ENCODE results near the gene RFTN1. TPM values are rescaled to one million over a fixed set of nuclear protein-coding genes. Genes with fewer than 3 reads are reported as not detected.

Gene RFTN1
- total RNA-seq, 1 donor from 2014 or later = 21.2 TPM

- DNase-seq (ENCODE audit: low spot score) = no peak
Measured at GRCh38 chr3:16361087-16361486, 152.4 kb downstream of the RFTN1 start.

DNA sequence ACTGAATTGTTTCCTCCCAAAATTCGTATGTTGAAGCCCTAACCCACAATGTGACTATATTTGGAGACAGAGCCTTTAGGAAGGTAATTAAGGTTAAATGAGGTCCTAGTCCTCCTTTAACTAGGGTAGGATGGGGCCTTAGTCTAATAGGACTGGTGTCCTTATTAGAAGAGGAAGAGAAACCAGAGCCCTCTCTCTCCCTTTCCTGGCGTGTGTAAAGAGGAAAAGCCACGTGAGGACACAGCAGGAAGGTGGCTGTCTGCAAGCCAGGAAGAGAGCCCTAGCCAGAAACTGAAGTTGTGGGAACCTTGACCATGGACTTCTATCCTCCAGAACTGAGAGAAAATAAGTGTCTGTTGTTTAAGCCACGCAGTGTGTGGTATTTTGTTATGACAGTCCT is 154.2 kb downstream of the RFTN1 start:
- no peak for DNase-seq (ENCODE audit: low spot score)

DNA sequence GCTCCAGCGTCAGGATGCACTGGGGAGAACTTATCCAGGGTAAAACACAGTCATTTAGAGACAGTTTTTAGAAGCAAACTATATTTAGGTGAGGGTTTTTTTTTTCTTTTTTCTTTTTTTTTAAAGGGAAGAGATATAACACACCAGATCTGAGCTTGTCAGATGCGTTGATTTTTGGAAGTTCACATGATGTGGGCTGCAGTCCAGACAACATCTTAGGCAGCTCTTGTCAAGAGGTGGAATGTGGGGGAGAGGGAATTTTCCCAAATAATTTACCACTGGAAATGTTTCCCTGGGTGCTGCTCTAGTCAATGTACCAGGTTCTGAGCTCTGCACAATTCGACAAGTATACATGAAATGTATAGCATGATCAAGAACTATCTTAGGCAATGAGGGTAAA is 155.2 kb downstream of the RFTN1 start:
- DNase-seq (ENCODE audit: low spot score) = no peak

GRCh38 chr3:16357186-16358121 is 156.0 kb downstream of the RFTN1 start:
- no peak for DNase-seq (ENCODE audit: low spot score)

DNA sequence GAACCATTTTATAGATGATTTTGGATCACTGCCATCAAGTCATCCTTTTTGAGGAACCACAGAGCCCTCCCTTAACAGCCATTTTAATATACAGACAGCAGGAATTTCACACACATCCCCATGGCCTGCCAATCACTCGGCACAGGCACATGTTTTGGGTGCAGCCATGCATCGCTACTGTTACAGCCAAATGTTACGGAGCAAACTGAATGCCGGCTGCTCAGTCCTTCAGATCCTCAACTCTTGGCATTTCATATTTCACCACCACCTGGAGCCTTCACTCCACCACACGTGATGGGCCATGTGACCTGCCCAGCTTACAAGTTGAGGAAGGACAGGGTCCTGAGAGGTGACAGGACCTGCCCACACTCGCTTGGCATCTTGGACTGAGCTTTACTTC is 157.7 kb downstream of the RFTN1 start:
- no peak for DNase-seq (ENCODE audit: low spot score)

DNA sequence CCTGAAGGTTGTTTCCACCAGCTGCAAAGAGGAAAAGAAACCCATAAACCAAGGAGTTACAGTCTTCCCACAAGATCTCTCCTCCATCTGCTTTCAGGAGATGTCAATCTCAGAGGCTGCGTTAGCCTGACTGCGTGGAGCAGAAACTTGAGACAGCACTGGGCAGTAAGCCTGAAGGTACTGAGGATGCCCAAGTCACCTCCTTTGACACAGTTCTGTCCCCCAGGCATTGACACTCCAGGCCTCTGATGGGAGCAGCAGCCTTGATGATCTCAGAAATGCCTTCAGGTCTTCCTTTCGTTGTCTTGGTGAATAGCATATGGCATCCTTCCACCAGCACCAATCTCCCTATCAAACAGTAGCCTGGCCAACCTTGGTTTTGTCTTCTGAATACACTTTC is 159.2 kb downstream of the RFTN1 start:
- no peak for DNase-seq (ENCODE audit: low spot score)

DNA sequence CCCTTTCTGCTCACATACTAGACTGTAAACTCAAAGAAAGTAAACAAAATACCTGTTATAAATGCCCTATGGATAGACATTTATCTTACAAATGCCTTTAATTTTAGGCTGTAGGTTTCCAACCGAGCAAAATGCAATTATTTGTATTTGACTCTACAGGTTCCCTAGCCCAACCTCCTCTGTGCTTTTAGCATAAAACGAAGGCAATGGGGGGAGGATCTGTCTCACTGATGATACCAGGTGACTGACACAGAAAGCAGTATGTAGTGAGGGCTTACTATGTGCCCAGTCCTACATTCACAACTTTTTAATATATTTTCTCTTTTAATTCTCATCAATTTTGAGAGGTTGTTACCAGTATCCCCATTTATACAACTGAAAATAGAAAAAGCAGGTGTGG is 161.1 kb downstream of the RFTN1 start:
- DNase-seq (ENCODE audit: low spot score) = no peak

GRCh38 chr3:16350597-16351318 is 162.7 kb downstream of the RFTN1 start:
- no peak for DNase-seq (ENCODE audit: low spot score)

GRCh38 chr3:16349986-16350596 is 163.4 kb downstream of the RFTN1 start:
- peak; percentile 64 for DNase-seq (ENCODE audit: low spot score)

DNA sequence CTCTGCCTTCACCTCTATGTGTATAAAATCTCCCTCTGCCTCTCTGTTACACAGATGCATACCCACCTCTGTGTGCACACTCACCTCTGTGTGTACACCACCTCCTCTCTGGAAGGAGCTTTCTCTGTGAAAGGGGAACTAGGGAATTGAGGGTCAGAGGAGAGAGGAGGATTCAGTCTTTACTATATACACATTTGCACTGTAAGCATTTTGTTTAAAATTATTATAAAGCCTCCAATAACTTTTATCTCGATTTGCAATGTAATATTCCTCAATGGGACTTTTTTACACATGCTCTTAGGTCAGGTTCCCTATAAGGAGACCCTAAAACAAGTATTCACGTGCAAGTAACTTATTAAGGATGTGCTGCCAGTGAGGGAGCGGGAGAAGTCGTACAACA is 166.0 kb downstream of the RFTN1 start:
- no peak for DNase-seq (ENCODE audit: low spot score)

DNA sequence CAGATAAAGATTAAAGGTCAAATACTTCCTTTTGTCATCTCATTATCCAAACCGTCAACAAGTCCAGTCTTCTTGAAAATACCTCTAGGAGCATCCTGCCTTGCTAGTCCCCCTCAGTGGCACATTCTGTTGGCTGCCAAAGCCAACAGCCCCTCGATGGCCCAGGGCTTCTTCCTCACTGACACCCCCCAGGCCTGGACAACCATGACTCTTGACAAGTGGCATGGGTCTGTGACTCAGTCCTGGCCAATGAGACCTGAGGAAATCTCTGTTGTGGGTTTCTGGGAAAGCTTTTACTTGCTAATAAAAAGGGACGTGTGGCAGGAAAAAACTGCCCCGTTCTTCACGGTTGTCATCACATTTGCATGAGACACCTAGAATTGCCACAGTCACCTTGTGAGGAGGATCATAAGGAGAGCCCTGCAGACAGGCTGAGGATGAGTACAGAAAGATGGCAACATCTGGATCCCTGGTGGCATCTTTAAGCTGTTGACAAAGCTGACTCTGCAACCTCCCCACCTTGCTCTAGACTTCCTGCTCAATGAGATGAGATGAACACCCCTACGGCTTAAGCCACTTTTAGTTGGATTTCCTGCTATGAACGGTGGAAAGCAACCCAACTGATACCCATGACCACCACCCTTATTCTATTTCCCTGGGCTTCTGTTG is 167.0 kb downstream of the RFTN1 start:
- no peak for DNase-seq (ENCODE audit: low spot score)

DNA sequence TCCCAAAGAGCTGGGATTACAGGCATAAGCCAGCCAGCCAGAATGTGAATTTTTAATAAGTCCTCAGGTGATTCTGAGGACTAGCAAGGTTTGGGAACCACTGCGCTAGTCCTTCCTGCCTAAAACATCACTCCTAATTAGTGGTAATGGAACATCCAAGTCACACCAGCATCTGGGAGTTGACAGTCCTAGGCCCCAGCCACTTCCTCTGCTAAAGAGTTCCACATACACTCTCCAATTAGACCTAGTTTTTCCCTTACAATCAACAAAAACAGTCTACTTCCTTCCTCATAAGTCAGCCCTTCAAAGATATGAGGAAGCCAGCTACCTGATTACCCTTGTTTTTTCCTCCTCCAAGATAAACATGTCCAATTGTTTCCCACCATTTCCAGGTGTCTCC is 170.4 kb downstream of the RFTN1 start:
- no peak for DNase-seq (ENCODE audit: low spot score)

DNA sequence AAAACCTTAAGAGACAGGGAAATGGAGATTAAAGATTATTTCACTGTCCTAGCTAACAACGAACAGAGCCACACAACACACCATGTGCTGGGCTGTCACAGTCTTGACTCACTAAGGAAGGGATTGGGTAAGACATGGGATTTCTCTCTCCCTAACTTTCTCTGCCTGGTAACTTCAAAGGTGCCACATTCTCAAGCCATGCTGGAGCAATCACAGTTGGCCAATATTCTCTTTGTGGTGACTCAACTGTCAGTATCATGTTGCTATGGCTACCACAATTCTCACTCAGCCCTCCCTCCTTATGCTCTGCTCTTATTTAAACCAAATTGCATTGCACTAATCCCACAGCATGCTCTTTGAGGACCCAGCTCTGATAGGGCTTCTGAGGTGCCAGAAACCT is 174.5 kb downstream of the RFTN1 start:
- no peak for DNase-seq (ENCODE audit: low spot score)

- DNase-seq (ENCODE audit: low spot score) = no peak
Measured at GRCh38 chr3:16337856-16338540, 175.5 kb downstream of the RFTN1 start.

- no peak for DNase-seq (ENCODE audit: low spot score)
Measured at GRCh38 chr3:16336825-16337224, 176.7 kb downstream of the RFTN1 start.

- DNase-seq (ENCODE audit: low spot score) = no peak
Measured at GRCh38 chr3:16335772-16336645, 177.5 kb downstream of the RFTN1 start.

GRCh38 chr3:16335333-16335732 is 178.2 kb downstream of the RFTN1 start:
- DNase-seq (ENCODE audit: low spot score) = no peak

DNA sequence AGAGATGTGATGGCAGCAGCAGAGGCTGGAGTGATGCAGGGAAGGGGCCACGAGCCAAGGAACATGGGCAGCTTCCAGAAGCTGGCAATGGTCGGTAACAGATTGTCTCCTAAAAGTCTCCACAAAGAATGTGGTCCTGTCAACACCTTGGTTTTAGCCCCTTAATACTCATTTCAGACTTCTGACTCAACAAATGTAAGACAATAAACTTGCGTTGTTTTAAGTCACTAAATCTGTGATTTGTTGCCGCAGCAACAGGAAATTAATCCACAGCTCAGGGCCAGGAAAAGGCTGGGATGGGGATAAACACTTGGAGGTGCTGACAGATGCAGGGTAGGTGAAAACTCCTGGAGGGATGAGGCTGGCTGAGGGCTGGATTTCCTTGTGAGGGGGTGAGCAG is 178.6 kb downstream of the RFTN1 start:
- no peak for DNase-seq (ENCODE audit: low spot score)

- no peak for DNase-seq (ENCODE audit: low spot score)
Measured at GRCh38 chr3:16332904-16333426, 180.5 kb downstream of the RFTN1 start.

GRCh38 chr3:16331319-16331883 is 182.1 kb downstream of the RFTN1 start:
- no peak for DNase-seq (ENCODE audit: low spot score)

Measured in umbilical cord (tissue), 2 donors.